Esophagus muscularis mucosa (tissue), 3 donors: ENCODE data around the gene GMCL1.
"Not testable (repeated sequence)": the region's sequence is repeated elsewhere in the genome, so short reads cannot be mapped to it uniquely, and the experiment has no call there.

Experiments used
- CTCF ChIP-seq, 3 experiments: fragments of 200-600 bp in 2 of 3; fragments of 450-650 bp in 1 of 3; sonication (generic) in 2 of 3; IDR thresholded peaks; one replicate each; pipeline ENCODE4 v1.5.1; 2017 to 2019; ENCODE audit warnings: antibody characterized with exemption in 3 of 3, mild to moderate bottlenecking in 2 of 3, moderate library complexity in 1 of 3
- POLR2AphosphoS5 ChIP-seq, 2 donors: sonication (generic); formaldehyde crosslinking; IDR thresholded peaks; one replicate each; pipeline ENCODE4 v1.6.1; 2017; ENCODE audit warnings: antibody characterized with exemption in 2 of 2

GRCh38 chr2:69830906-69831241, 1.4 kb downstream of the GMCL1 start:
- TF ChIP-seq CTCF, POLR2AphosphoS5 (IDR thresholded peaks at IDR 0.05): not testable (repeated sequence)
